WTC11 (cell line): Measurements from ENCODE around the gene MAGI2. TPM values are rescaled to one million over a fixed set of nuclear protein-coding genes. Genes with fewer than 3 reads are reported as not detected.

Source experiments
- ATAC-seq: fragments of 200-7000 bp; cut with Tn5 transposase; 2 replicates; pipeline ENCODE4 v1.10.0; 2021; ENCODE audit warnings: mild to moderate bottlenecking, moderate library complexity
- CTCF ChIA-PET: fragments of 300-600 bp; sonication (Branson Sonifier 250); formaldehyde crosslinking; loops from one replicate; lab custom pipeline; 2021; ENCODE audit warnings: antibody characterized with exemption; lab: Charles Lee
- POLR2A ChIA-PET: fragments of 350-600 bp; sonication (Branson Sonifier 250); formaldehyde crosslinking; loops from one replicate; lab custom pipeline; 2021; ENCODE audit warnings: antibody characterized with exemption; lab: Charles Lee
- DNase-seq: peaks from one replicate; pipeline ENCODE4 v3.0.0; 2021; ENCODE audit warnings: low spot score
- H3K27ac Mint-ChIP-seq: 2 replicates; pipeline ENCODE4 v1.8.0; 2021; ENCODE audit warnings: mixed read lengths
- H3K27me3 Mint-ChIP-seq: 2 replicates; pipeline ENCODE4 v1.8.0; 2021; ENCODE audit warnings: low read depth, mild to moderate bottlenecking, moderate library complexity, mixed read lengths
- H3K36me3 Mint-ChIP-seq: 2 replicates; pipeline ENCODE4 v1.8.0; 2021; ENCODE audit warnings: mixed read lengths
- H3K4me1 Mint-ChIP-seq: 2 replicates; pipeline ENCODE4 v1.8.0; 2022; ENCODE audit warnings: mixed read lengths
- H3K4me3 Mint-ChIP-seq: 2 replicates; pipeline ENCODE4 v1.8.0; 2021; ENCODE audit warnings: mild to moderate bottlenecking, moderate library complexity, mixed read lengths
- H3K9me3 Mint-ChIP-seq: 2 replicates; pipeline ENCODE4 v1.8.0; 2021; ENCODE audit warnings: mixed read lengths
- CBFB ChIP-seq: sonication (generic); formaldehyde crosslinking; IDR thresholded peaks from 2 replicates; pipeline ENCODE4 v1.8.1; 2022; ENCODE audit warnings: mild to moderate bottlenecking, low read depth, missing genetic modification reagents
- FOXJ3 ChIP-seq: sonication (generic); formaldehyde crosslinking; IDR thresholded peaks from 2 replicates; pipeline ENCODE4 v1.9.0; 2021; ENCODE audit warnings: missing genetic modification reagents, mild to moderate bottlenecking, borderline replicate concordance
- FOXK1 ChIP-seq: sonication (generic); formaldehyde crosslinking; IDR thresholded peaks from 2 replicates; pipeline ENCODE4 v1.8.0; 2022; ENCODE audit warnings: mild to moderate bottlenecking, moderate library complexity, missing genetic modification reagents
- GABPB1 ChIP-seq: sonication (generic); formaldehyde crosslinking; IDR thresholded peaks from 2 replicates; pipeline ENCODE4 v1.8.1; 2023; ENCODE audit warnings: mild to moderate bottlenecking, missing genetic modification reagents
- GTF2I ChIP-seq: fragments of 250-450 bp; sonication (Bioruptor Pico); conservative IDR thresholded peaks from 2 replicates; pipeline ENCODE4 v1.4.0; 2021; ENCODE audit warnings: mild to moderate bottlenecking
- HMGA2 ChIP-seq: fragments of 250-450 bp; sonication (Bioruptor Pico); IDR thresholded peaks from 2 replicates; pipeline ENCODE4 v1.4.0; 2021; ENCODE audit warnings: mild to moderate bottlenecking, moderate library complexity
- IRF2 ChIP-seq: sonication (generic); formaldehyde crosslinking; IDR thresholded peaks from 2 replicates; pipeline ENCODE4 v1.8.0; 2022; ENCODE audit warnings: low read depth, missing genetic modification reagents, borderline replicate concordance
- PRRX2 ChIP-seq: fragments of 250-450 bp; sonication (Bioruptor Pico); IDR thresholded peaks from 2 replicates; pipeline ENCODE4 v1.8.0; 2021; ENCODE audit warnings: mild to moderate bottlenecking
- SMAD4 ChIP-seq: sonication (generic); formaldehyde crosslinking; IDR thresholded peaks from 2 replicates; pipeline ENCODE4 v1.8.0; 2022; ENCODE audit warnings: mild to moderate bottlenecking, missing genetic modification reagents
- TCF7 ChIP-seq: sonication (generic); formaldehyde crosslinking; IDR thresholded peaks from 2 replicates; pipeline ENCODE4 v1.8.0; 2022; ENCODE audit warnings: mild to moderate bottlenecking, low read depth, missing genetic modification reagents, moderate library complexity
- ZNF232 ChIP-seq: sonication (generic); formaldehyde crosslinking; IDR thresholded peaks from 2 replicates; pipeline ENCODE4 v1.8.0; 2022; ENCODE audit warnings: mild to moderate bottlenecking, missing genetic modification reagents
- ZNF317 ChIP-seq: sonication (generic); formaldehyde crosslinking; IDR thresholded peaks from 2 replicates; pipeline ENCODE4 v1.8.1; 2023; ENCODE audit warnings: low read depth, mild to moderate bottlenecking, moderate library complexity, missing genetic modification reagents, borderline replicate concordance
- ZNF416 ChIP-seq: fragments of 250-450 bp; sonication (Bioruptor Pico); IDR thresholded peaks from 2 replicates; pipeline ENCODE4 v1.9.0; 2021; ENCODE audit warnings: mild to moderate bottlenecking, inconsistent platforms
- total RNA-seq: library from RNA; stranded (reverse); gene quantifications from 3 replicates; pipeline ENCODE4 v1.2.3, GENCODE V29; 2021
- TF ChIP-seq, protein P1 (sequence below): sonication (generic); formaldehyde crosslinking; IDR thresholded peaks from 2 replicates; pipeline ENCODE4 v1.8.1; 2022; ENCODE audit warnings: low read depth, missing genetic modification reagents, borderline replicate concordance
- TF ChIP-seq, protein P2 (sequence below): sonication (generic); formaldehyde crosslinking; conservative IDR thresholded peaks from 2 replicates; pipeline ENCODE4 v1.8.1; 2023; ENCODE audit warnings: mild to moderate bottlenecking, low read depth, missing genetic modification reagents, moderate library complexity
- TF ChIP-seq, protein P3 (sequence below): sonication (generic); formaldehyde crosslinking; IDR thresholded peaks from 2 replicates; pipeline ENCODE4 v1.8.1; 2023; ENCODE audit warnings: mild to moderate bottlenecking, missing genetic modification reagents
- TF ChIP-seq, protein P4 (sequence below): sonication (generic); formaldehyde crosslinking; conservative IDR thresholded peaks from 2 replicates; pipeline ENCODE4 v1.8.1; 2022; ENCODE audit warnings: mild to moderate bottlenecking, missing genetic modification reagents
- TF ChIP-seq, protein P5 (sequence below): fragments of 250-450 bp; sonication (Bioruptor Pico); IDR thresholded peaks from 2 replicates; pipeline ENCODE4 v1.9.0; 2021; ENCODE audit warnings: moderate library complexity, mild to moderate bottlenecking, inconsistent platforms, borderline replicate concordance
- TF ChIP-seq, protein P6 (sequence below): sonication (generic); formaldehyde crosslinking; IDR thresholded peaks from 2 replicates; pipeline ENCODE4 v1.8.0; 2022; ENCODE audit warnings: mild to moderate bottlenecking, missing genetic modification reagents
- TF ChIP-seq, protein P7 (sequence below): fragments of 250-450 bp; sonication (Bioruptor Pico); conservative IDR thresholded peaks from 2 replicates; pipeline ENCODE4 v1.9.0; 2021; ENCODE audit warnings: mild to moderate bottlenecking

Gene MAGI2
- total RNA-seq, 1 experiment from 2014 or later, result 26.6 TPM

DNA sequence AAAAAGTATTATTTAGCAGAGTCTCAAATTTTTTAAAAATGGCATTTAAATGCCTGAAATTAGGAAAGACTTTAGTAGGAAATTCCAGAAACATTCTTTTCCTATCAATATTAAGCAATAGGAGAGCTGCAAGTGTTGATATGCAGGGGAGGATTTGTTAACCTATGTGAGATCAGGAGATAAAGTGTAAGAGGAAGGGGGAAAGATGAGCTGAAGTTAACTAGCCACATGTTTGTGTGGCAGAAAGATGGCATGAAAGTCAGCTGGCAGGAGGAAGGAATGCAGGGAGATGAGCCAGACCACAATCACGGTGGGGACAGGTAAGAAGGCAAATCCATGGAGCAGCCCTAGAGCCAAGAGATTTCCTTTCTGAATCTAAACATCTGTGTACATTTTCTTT lies 303.6 kb downstream of the MAGI2 start:
- no peak for ATAC-seq
- H3K27ac Mint-ChIP-seq, result no peak overlapping the region
- POLR2A ChIA-PET, result no interaction called here

DNA sequence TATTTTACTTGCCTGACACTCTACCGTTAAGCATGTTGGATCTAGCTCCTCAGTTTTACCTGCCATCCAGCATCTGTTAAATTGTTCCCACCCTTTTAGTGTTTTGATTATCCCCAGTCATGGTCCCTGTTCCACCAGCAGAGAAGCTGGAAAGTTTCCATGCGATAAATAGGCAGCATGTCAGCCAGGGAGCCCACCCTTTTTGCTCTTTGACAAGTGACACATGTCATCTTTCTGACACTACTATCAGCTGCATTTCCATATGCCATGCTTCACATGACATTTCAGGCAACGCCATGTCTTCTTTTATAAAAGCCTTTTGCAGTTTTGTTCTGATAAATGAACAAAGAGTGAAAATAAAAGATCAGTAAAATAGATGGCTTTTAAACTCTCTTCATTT lies 310.8 kb downstream of the MAGI2 start:
- Mint-ChIP-seq H3K4me3 (no peak overlapping the region), H3K4me1 (no peaks in the 10 kb centered on the region), H3K27ac (no peak overlapping the region), H3K9me3 (peaks cover 3% of the 10 kb centered on the region; the same call in 1 of the 2 replicates), H3K36me3 (no peaks in the 10 kb centered on the region), H3K27me3 (no peaks in the 10 kb centered on the region)
- TF ChIP-seq, protein P1, sequence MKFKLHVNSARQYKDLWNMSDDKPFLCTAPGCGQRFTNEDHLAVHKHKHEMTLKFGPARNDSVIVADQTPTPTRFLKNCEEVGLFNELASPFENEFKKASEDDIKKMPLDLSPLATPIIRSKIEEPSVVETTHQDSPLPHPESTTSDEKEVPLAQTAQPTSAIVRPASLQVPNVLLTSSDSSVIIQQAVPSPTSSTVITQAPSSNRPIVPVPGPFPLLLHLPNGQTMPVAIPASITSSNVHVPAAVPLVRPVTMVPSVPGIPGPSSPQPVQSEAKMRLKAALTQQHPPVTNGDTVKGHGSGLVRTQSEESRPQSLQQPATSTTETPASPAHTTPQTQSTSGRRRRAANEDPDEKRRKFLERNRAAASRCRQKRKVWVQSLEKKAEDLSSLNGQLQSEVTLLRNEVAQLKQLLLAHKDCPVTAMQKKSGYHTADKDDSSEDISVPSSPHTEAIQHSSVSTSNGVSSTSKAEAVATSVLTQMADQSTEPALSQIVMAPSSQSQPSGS (CRISPR knock-in tag), result no peak
- TF ChIP-seq FOXJ3 (CRISPR knock-in tag), result no peak
- TF ChIP-seq FOXK1 (CRISPR knock-in tag), result no peak
- no peak for TF ChIP-seq HMGA2 (CRISPR knock-in tag)
- TF ChIP-seq PRRX2 (CRISPR knock-in tag), result no peak
- TF ChIP-seq, protein P2, sequence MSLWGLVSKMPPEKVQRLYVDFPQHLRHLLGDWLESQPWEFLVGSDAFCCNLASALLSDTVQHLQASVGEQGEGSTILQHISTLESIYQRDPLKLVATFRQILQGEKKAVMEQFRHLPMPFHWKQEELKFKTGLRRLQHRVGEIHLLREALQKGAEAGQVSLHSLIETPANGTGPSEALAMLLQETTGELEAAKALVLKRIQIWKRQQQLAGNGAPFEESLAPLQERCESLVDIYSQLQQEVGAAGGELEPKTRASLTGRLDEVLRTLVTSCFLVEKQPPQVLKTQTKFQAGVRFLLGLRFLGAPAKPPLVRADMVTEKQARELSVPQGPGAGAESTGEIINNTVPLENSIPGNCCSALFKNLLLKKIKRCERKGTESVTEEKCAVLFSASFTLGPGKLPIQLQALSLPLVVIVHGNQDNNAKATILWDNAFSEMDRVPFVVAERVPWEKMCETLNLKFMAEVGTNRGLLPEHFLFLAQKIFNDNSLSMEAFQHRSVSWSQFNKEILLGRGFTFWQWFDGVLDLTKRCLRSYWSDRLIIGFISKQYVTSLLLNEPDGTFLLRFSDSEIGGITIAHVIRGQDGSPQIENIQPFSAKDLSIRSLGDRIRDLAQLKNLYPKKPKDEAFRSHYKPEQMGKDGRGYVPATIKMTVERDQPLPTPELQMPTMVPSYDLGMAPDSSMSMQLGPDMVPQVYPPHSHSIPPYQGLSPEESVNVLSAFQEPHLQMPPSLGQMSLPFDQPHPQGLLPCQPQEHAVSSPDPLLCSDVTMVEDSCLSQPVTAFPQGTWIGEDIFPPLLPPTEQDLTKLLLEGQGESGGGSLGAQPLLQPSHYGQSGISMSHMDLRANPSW (CRISPR knock-in tag), result no peak
- no peak for TF ChIP-seq SMAD4
- no peak for TF ChIP-seq ZNF416 (CRISPR knock-in tag)
- no peak for TF ChIP-seq CBFB (CRISPR knock-in tag)
- no peak for TF ChIP-seq GABPB1 (CRISPR knock-in tag)
- POLR2A ChIA-PET, result no interaction called here
- no peak for ATAC-seq
- CTCF ChIA-PET, result no interaction called here
- no peak for DNase-seq

More for the DNA sequence above, 303.6 kb downstream of the MAGI2 start:
- Mint-ChIP-seq H3K9me3 (peaks cover 9% of the 10 kb centered on the region), H3K4me3 (no peak overlapping the region), H3K4me1 (no peaks in the 10 kb centered on the region), H3K27me3 (no peaks in the 10 kb centered on the region), H3K36me3 (no peaks in the 10 kb centered on the region)
- no peak for DNase-seq
- TF ChIP-seq, protein P3, sequence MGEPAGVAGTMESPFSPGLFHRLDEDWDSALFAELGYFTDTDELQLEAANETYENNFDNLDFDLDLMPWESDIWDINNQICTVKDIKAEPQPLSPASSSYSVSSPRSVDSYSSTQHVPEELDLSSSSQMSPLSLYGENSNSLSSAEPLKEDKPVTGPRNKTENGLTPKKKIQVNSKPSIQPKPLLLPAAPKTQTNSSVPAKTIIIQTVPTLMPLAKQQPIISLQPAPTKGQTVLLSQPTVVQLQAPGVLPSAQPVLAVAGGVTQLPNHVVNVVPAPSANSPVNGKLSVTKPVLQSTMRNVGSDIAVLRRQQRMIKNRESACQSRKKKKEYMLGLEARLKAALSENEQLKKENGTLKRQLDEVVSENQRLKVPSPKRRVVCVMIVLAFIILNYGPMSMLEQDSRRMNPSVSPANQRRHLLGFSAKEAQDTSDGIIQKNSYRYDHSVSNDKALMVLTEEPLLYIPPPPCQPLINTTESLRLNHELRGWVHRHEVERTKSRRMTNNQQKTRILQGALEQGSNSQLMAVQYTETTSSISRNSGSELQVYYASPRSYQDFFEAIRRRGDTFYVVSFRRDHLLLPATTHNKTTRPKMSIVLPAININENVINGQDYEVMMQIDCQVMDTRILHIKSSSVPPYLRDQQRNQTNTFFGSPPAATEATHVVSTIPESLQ, result no peak
- TF ChIP-seq PRRX2 (CRISPR knock-in tag) (no peak), IRF2 (no peak)
- TF ChIP-seq, protein P4, sequence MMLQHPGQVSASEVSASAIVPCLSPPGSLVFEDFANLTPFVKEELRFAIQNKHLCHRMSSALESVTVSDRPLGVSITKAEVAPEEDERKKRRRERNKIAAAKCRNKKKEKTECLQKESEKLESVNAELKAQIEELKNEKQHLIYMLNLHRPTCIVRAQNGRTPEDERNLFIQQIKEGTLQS (CRISPR knock-in tag), result no peak
- CTCF ChIA-PET, result no interaction called here

DNA sequence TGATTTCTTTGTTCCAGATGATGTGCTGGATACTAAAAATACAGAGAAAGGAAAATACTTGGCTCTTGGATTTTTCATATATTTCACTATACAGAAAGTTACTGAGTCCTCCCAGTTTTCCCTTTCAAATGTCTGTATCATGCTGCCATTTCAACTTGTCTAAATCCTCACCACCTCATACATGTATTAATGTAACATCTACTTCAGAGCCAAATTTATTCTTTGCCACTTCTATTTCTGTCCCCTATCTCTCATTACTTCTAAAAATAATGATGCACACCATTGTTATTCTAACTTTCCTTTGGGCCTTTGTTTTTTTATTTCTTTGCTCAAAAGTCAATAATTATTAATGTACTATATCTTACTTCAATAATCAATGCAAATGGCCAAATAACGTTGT lies 312.2 kb downstream of the MAGI2 start:
- no peak for ATAC-seq
- TF ChIP-seq PRRX2 (CRISPR knock-in tag), result no peak
- TF ChIP-seq ZNF232 (CRISPR knock-in tag), result no peak
- no peak for TF ChIP-seq GABPB1 (CRISPR knock-in tag)
- no peak for TF ChIP-seq IRF2
- TF ChIP-seq, protein P5, sequence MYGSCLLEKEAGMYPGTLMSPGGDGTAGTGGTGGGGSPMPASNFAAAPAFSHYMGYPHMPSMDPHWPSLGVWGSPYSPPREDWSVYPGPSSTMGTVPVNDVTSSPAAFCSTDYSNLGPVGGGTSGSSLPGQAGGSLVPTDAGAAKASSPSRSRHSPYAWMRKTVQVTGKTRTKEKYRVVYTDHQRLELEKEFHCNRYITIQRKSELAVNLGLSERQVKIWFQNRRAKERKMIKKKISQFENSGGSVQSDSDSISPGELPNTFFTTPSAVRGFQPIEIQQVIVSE (CRISPR knock-in tag), result no peak
- TF ChIP-seq, protein P6, sequence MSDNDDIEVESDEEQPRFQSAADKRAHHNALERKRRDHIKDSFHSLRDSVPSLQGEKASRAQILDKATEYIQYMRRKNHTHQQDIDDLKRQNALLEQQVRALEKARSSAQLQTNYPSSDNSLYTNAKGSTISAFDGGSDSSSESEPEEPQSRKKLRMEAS (CRISPR knock-in tag), result no peak
- no peak for TF ChIP-seq TCF7
- TF ChIP-seq ZNF317 (CRISPR knock-in tag), result no peak
- TF ChIP-seq, protein P7, sequence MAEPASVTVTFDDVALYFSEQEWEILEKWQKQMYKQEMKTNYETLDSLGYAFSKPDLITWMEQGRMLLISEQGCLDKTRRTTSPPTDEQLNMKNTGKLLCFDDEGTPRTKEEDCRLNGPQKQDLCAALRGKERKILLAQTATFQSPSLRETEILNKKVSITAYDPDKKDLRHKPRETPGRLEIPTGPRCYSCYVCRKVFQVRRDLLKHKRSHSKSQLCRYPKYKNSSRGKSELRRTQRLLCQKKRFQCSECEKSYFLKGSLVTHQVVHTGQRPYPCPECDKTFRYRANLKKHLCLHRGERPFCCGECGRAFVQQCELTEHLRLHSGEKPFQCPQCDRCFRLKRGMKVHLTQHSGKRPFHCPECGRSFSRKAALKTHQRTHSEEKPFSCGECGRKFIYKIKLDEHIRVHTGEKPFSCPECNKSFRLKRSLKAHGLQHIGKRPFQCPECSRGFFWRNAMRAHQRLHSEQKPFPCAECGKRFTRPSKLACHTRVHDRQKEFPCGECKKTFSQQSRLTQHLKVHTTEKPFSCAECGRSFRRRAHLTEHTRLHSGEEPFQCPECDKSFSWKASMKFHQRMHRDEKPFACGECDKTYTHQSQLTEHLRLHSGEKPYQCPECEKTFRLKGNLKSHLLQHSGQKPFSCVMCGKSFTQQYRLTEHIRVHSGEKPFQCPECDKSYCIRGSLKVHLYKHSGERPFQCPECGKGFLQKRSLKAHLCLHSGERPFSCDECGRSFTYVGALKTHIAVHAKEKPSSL (CRISPR knock-in tag), result no peak
- no peak for TF ChIP-seq GTF2I
- Mint-ChIP-seq H3K36me3 (no peaks in the 10 kb centered on the region), H3K27me3 (no peaks in the 10 kb centered on the region), H3K4me3 (no peak overlapping the region), H3K27ac (no peak overlapping the region), H3K4me1 (no peaks in the 10 kb centered on the region), H3K9me3 (peaks cover 4% of the 10 kb centered on the region; the same call in 1 of the 2 replicates)
- DNase-seq, result no peak
- ChIA-PET CTCF (no interaction called here), POLR2A (no interaction called here)
